ENCODE measurements around the gene MTERF2.

DNA sequence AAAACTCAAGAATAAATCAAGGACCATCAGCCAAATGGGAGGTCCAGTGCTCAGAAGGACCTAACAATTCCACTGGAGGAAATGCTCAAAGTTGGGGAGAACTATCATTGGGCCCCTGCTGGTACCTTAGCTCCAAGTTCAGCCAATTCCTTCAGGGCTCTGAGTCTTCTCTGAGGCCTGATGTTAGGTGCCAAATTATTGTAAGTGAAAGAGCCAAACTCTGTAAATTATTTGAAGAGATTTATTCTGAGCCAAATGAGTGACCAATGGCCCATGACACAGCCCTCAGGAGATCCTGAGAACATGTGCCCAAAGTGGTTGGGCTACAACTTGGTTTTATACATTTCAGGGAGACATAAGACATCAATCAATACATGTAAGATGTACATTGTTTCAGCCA is 39.5 kb downstream of the MTERF2 start:
- TF ChIP-seq EP300 (IDR thresholded peaks at IDR 0.05), result no peak
- TF ChIP-seq, protein P1, sequence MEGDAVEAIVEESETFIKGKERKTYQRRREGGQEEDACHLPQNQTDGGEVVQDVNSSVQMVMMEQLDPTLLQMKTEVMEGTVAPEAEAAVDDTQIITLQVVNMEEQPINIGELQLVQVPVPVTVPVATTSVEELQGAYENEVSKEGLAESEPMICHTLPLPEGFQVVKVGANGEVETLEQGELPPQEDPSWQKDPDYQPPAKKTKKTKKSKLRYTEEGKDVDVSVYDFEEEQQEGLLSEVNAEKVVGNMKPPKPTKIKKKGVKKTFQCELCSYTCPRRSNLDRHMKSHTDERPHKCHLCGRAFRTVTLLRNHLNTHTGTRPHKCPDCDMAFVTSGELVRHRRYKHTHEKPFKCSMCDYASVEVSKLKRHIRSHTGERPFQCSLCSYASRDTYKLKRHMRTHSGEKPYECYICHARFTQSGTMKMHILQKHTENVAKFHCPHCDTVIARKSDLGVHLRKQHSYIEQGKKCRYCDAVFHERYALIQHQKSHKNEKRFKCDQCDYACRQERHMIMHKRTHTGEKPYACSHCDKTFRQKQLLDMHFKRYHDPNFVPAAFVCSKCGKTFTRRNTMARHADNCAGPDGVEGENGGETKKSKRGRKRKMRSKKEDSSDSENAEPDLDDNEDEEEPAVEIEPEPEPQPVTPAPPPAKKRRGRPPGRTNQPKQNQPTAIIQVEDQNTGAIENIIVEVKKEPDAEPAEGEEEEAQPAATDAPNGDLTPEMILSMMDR (IDR thresholded peaks at IDR 0.05), result no peak

All from ovary (tissue), 3 donors.